GM12874 (cell line): ENCODE results near the gene CDYL.

Experiments used
- TF ChIP-seq, protein P1 (sequence below): IDR thresholded peaks from 2 replicates; pipeline ENCODE4 v1.5.1; 2011; ENCODE audit warnings: low read depth, mild to moderate bottlenecking, control low read depth, low read length, moderate library complexity; ENCODE audit not compliant: insufficient read depth

Gene CDYL

DNA sequence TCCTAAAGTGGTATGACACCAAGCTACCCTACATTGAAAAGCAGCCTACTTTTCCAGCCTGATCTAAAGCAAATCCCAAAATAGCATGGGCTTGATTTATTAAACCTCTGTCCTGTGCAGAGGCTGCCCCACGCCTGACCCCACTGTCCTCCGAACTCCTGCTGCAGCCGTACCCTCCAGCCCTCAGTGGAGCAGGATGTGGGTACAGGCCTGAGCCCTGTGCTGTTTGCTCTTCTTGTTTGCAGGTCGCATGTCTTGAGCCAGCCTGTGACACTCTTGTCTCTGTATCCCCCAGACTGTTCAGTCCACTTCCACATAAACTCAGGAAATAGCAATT lies 166.4 kb downstream of the CDYL start:
- TF ChIP-seq, protein P1, sequence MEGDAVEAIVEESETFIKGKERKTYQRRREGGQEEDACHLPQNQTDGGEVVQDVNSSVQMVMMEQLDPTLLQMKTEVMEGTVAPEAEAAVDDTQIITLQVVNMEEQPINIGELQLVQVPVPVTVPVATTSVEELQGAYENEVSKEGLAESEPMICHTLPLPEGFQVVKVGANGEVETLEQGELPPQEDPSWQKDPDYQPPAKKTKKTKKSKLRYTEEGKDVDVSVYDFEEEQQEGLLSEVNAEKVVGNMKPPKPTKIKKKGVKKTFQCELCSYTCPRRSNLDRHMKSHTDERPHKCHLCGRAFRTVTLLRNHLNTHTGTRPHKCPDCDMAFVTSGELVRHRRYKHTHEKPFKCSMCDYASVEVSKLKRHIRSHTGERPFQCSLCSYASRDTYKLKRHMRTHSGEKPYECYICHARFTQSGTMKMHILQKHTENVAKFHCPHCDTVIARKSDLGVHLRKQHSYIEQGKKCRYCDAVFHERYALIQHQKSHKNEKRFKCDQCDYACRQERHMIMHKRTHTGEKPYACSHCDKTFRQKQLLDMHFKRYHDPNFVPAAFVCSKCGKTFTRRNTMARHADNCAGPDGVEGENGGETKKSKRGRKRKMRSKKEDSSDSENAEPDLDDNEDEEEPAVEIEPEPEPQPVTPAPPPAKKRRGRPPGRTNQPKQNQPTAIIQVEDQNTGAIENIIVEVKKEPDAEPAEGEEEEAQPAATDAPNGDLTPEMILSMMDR = no peak

DNA sequence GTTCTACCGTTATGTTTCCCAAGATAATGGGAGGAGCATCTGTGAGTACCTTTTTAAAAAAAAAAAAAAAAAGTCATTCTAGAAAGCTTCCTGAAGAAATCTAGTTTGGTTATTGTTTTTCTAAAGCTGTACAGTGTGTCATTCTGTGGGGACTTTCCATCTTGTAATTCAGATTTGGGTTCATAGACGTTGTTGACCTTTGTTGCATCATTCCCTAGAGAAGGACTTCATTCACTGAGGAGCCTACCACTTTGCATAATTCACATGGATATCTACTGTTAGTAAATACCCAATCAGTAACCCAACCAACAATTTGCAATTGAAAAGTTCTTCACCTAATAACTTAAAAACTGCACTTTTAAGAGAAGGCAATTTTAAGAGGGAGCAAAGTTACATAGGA lies 167.5 kb downstream of the CDYL start:
- TF ChIP-seq, protein P1 = no peak

DNA sequence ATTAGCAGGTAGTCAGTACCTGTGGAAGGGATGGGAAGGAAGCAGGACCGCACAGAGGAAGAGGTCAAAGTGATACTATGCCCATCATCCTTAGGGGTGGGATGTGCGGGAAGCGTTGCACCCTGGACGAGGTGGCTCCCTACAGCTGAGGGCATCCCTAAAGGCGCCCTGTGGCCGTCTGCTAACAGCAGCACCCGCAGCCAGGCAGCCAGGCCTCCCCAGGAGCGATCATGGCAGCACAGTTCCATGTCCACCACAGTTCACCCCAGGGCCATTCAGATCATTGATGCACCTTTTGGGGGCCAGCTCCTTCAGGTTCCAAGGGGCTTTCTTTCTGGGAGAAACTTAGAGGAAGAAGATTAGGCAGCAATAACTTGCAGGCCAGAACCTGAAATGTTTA lies 168.1 kb downstream of the CDYL start:
- TF ChIP-seq, protein P1 = no peak

DNA sequence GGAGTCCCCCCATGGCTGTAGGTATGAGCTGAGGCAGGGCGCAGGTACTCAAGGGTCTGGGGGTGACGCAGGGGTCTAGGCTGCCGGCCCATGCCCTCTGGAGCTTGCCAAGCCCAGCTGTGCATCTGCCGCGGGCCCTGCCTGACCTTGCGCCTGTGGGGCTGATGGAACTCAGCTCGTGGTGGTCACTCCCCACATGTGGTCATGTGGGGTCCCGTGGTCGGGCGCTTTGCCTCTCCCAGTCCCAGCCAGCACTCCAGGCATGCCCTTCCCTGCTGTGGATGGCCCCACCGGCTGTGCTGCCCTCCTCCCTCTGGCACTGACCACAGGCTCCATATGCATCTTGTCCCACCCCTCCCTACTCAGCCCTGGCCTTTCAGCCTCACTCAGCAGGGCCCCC lies 170.3 kb downstream of the CDYL start:
- TF ChIP-seq, protein P1 = no peak

DNA sequence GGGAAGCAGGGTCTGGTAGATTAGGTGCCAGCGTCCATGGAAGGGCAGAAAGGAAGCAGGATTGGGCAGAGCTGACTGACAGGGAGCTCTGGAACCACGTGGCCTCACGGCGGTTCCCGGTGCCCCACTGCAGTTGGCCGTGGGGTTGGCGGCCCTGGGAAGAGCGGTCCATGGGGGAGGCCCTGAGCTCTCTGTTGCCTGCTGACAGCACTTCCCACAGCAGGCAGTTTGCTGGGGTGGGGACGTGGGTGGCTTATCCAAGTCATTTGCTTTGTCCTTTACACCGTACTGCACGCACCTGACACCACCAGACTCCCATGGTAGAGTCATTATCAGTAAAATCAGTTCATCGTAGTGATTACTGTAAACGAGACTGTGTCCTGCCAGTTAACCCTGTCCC lies 171.5 kb downstream of the CDYL start:
- TF ChIP-seq, protein P1 = no peak

DNA sequence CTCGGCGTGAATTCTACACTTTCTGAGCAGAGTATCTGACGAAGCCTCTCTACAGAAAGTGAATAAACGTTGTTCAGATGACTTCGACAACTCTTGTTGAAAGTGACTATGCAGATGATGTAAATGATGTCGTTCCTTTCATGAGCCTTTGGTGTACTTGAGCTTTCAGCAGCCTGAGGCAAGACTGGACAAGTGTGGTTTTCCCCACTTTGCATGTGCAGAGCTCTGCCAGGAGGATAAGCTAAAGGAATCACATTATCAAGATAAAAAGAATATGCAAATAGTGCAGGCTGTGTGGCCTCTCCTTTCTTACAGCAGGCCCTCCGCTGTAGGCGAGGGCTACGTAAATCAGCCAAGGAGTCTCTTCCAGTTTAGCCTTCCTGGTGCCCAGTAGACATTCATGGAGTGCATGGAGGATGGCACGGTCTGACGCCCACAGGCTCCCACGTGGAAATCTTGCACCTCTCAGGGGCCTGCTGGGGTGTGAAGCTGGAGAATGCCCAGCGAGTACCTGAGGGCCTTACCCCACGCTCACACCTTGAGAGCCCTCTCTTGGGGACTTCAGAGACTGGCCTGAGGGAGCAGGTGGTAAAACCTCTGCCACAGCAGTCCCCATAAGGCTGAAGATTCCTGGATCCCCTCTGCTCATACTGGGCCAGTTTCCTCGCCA lies 172.7 kb downstream of the CDYL start:
- TF ChIP-seq, protein P1 = no peak

DNA sequence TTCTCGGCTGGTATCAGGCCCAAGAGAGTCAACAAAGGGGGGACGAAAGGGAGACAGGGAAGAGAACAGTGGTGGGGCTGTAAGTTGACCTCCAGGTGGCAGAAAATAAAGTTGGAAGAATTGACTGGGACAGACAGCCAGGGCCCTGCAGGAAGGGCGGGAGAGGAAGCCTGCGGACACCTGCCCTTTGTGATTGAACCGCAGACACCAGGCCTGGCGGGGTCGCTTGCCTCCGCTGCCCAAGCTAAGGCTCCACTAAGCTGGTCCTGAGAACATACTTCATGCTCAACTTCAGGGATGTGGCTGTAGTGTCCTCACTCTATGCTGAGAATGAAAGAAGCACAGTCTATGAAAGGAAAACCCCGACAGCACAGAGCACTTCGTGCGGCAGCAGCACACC lies 173.9 kb downstream of the CDYL start:
- TF ChIP-seq, protein P1 = no peak
